GM10266 (cell line): ENCODE data around the gene HMX3.
A peak's percentile ranks its signal among the peaks of the same experiment; 100 is the strongest.

ENCODE experiments used
- DNase-seq: peaks from one replicate; pipeline ENCODE4 v3.0.0; 2012; ENCODE audit errors: extremely low spot score
- CTCF ChIP-seq: IDR thresholded peaks from 2 replicates; pipeline ENCODE4 v1.5.1; 2012; ENCODE audit warnings: mild to moderate bottlenecking, low read depth; ENCODE audit not compliant: control insufficient read depth, insufficient read depth; ENCODE audit errors: missing control alignments

The HMX3 gene

GRCh38 chr10:123119081-123119480 lies 16.7 kb upstream of the HMX3 start:
- no peak for TF ChIP-seq CTCF
- DNase-seq: no peak

- TF ChIP-seq CTCF: no peak
- DNase-seq: no peak
Measured at GRCh38 chr10:123126246-123126645, 9.5 kb upstream of the HMX3 start.

- TF ChIP-seq CTCF: no peak
- DNase-seq: no peak
Measured at GRCh38 chr10:123129618-123130271, 6.0 kb upstream of the HMX3 start.

- TF ChIP-seq CTCF: peak; percentile 94
- peak; percentile 92 for DNase-seq
Measured at GRCh38 chr10:123132576-123133477, 2.9 kb upstream of the HMX3 start.

- no peak for TF ChIP-seq CTCF
Measured at GRCh38 chr10:123133541-123134342, 2.0 kb upstream of the HMX3 start.

GRCh38 chr10:123134343-123134914 lies 1.3 kb upstream of the HMX3 start:
- no peak for TF ChIP-seq CTCF
- DNase-seq: peak; percentile 32

More at GRCh38 chr10:123133541-123134342, 2.0 kb upstream of the HMX3 start:
- DNase-seq: no peak
